HepG2 (cell line): ENCODE measurements around the gene ACADVL. TPM values are rescaled to one million over a fixed set of nuclear protein-coding genes. Genes with fewer than 3 reads are reported as not detected.

ENCODE experiments used
- AGO2 ChIP-seq: fragments of 200-400 bp; formaldehyde crosslinking; optimal IDR thresholded peaks from 2 replicates; pipeline ENCODE3; 2017; ENCODE audit warnings: mild to moderate bottlenecking, low read depth, low read length, moderate library complexity
- CCDC6 ChIP-seq: sonication (generic); formaldehyde crosslinking; IDR thresholded peaks from 2 replicates; pipeline ENCODE4 v1.8.1; 2022; ENCODE audit warnings: mild to moderate bottlenecking, missing genetic modification reagents, moderate library complexity
- FOXA1 ChIP-seq, 2 experiments: fragments of 450-650 bp in 1 of 2; sonication (generic) in 1 of 2; formaldehyde crosslinking in 1 of 2; IDR thresholded peaks; 2 replicates each; pipeline versions ENCODE4 v1.4.0 to v1.6.1; 2016 to 2020; ENCODE audit warnings: missing genetic modification reagents in 1 of 2
- FOXC1 ChIP-seq: sonication (generic); formaldehyde crosslinking; IDR thresholded peaks from 2 replicates; pipeline ENCODE4 v1.8.0; 2022; ENCODE audit warnings: mild to moderate bottlenecking, missing genetic modification reagents, borderline replicate concordance
- GFI1 ChIP-seq: sonication (generic); formaldehyde crosslinking; IDR thresholded peaks from 2 replicates; pipeline ENCODE4 v1.5.0; 2020; ENCODE audit warnings: missing genetic modification reagents, mild to moderate bottlenecking, borderline replicate concordance
- HMGA1 ChIP-seq: sonication (generic); formaldehyde crosslinking; conservative IDR thresholded peaks from 2 replicates; pipeline ENCODE4 v1.4.0; 2020; ENCODE audit warnings: missing genetic modification reagents
- HOXA3 ChIP-seq: sonication (generic); formaldehyde crosslinking; IDR thresholded peaks from 2 replicates; pipeline ENCODE4 v1.5.0; 2020; ENCODE audit warnings: missing genetic modification reagents
- RBFOX2 ChIP-seq: fragments of 200-400 bp; formaldehyde crosslinking; IDR thresholded peaks from 2 replicates; pipeline ENCODE4 v1.6.1; 2017; ENCODE audit warnings: low read depth, mild to moderate bottlenecking, low read length
- THYN1 ChIP-seq: sonication (generic); formaldehyde crosslinking; IDR thresholded peaks from 2 replicates; pipeline ENCODE4 v1.8.1; 2023; ENCODE audit warnings: low read depth, mild to moderate bottlenecking, moderate library complexity, missing genetic modification reagents, borderline replicate concordance
- U2AF1 ChIP-seq: fragments of 200-400 bp; formaldehyde crosslinking; optimal IDR thresholded peaks from 2 replicates; pipeline ENCODE3; 2017; ENCODE audit warnings: mild to moderate bottlenecking, low read depth, low read length
- XRCC5 ChIP-seq: fragments of 200-400 bp; formaldehyde crosslinking; optimal IDR thresholded peaks from 2 replicates; pipeline ENCODE3; 2017; ENCODE audit warnings: mild to moderate bottlenecking, low read length
- ZC3H13 ChIP-seq: sonication (generic); formaldehyde crosslinking; IDR thresholded peaks from 2 replicates; pipeline ENCODE4 v1.8.1; 2023; ENCODE audit warnings: mild to moderate bottlenecking, missing genetic modification reagents, moderate library complexity
- ZNF788 ChIP-seq: sonication (generic); formaldehyde crosslinking; IDR thresholded peaks from 2 replicates; pipeline ENCODE4 v1.5.0; 2020; ENCODE audit warnings: mild to moderate bottlenecking, missing genetic modification reagents, borderline replicate concordance
- ZSCAN21 ChIP-seq: sonication (generic); formaldehyde crosslinking; IDR thresholded peaks from 2 replicates; pipeline ENCODE4 v1.8.0; 2022; ENCODE audit warnings: mild to moderate bottlenecking, missing genetic modification reagents, moderate library complexity, borderline replicate concordance
- polyA plus RNA-seq, 8 experiments: library from polyadenylated mRNA; depleted of rRNA in 3 of 8; stranded (reverse) in 7 of 8; unstranded in 1 of 8; fragments of >200 nt; fragmentation: Illumina TruSeq in 4 of 8; extraction: Trizol in 4 of 8; gene quantifications; 2 replicates each; pipeline versions ENCODE4 v1.2.1 to v1.2.3, GENCODE V29; 2011 to 2016; ENCODE audit warnings: low read depth in 4 of 8, missing spikeins in 1 of 8, mixed read lengths in 1 of 8; ENCODE audit not compliant: insufficient read depth in 1 of 8
- total RNA-seq, 5 experiments: library from RNA; depleted of rRNA; stranded (reverse); fragments of >200 nt; fragmentation: Illumina TruSeq; extraction: Trizol; gene quantifications; 2 replicates each; pipeline ENCODE4 v1.2.3, GENCODE V29; 2016; ENCODE audit warnings: low read depth in 1 of 5
- TF ChIP-seq, protein P1 (sequence below): sonication (generic); formaldehyde crosslinking; IDR thresholded peaks from 2 replicates; pipeline ENCODE4 v1.9.0; 2022; ENCODE audit warnings: missing genetic modification reagents, mild to moderate bottlenecking, borderline replicate concordance
- TF ChIP-seq, protein P2 (sequence below): sonication (generic); formaldehyde crosslinking; IDR thresholded peaks from 2 replicates; pipeline ENCODE4 v1.5.1; 2020; ENCODE audit warnings: mild to moderate bottlenecking, missing genetic modification reagents, borderline replicate concordance
- TF ChIP-seq, protein P3 (sequence below): sonication (generic); formaldehyde crosslinking; IDR thresholded peaks from 2 replicates; pipeline ENCODE4 v1.4.0; 2020; ENCODE audit warnings: mild to moderate bottlenecking, missing genetic modification reagents
- TF ChIP-seq, protein P4 (sequence below): sonication (generic); formaldehyde crosslinking; IDR thresholded peaks from 2 replicates; pipeline ENCODE4 v1.5.1; 2020; ENCODE audit warnings: missing genetic modification reagents, mild to moderate bottlenecking, borderline replicate concordance

The ACADVL gene
- total and polyA plus RNA-seq, 2 of the 13 experiments (the other 11 are each of a cell fraction or from before 2014, with no cell fraction given) = 219 to 412 TPM

DNA sequence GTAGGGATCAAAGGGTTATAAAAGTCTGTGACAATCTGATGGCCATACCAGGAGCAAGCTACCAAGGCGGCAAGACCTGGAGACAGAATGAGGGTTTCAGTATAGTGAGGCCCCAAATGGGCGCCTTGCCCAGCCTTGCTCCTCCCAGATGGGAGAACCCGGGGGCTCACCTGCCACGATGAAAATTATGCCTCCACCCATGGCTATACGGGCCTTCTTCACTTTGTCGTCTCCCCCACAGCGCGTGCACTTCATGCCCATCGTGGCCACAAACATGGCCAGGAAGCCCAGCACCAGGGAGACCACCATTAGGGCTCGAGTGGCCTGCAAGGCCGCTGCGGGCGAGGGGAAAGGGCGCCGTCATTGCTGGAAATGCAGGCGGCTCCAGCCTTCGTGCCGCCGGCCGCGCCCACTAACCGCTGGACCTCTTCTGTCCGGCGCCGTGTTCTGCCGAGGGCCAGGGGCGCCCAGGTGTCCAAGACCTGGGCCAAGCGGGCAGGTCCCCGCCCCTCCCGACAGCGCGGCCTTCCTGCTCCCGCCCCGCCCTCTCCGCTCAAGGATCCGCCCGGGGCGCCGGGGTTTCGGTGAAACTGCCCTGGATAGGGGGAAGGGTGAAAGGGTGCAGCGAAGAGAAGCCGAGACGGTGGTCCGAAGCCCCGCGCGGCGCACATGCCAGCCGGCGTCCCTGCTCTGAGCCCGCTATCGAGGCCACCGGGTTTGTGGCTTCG lies 41.1 kb downstream of the ACADVL start (continued):
- TF ChIP-seq HOXA3 (CRISPR knock-in tag) (no peak), RBFOX2 (peak; percentile 48), CCDC6 (CRISPR knock-in tag) (no peak), FOXC1 (no peak), ZC3H13 (no peak), THYN1 (CRISPR knock-in tag) (no peak), U2AF1 (no peak), AGO2 (peak; percentile 87), FOXA1 (IDR thresholded peaks at IDR 0.05) (no peak), FOXA1 (CRISPR knock-in tag; IDR thresholded peaks at IDR 0.05) (no peak), GFI1 (CRISPR knock-in tag) (no peak), ZSCAN21 (CRISPR knock-in tag) (no peak), HMGA1 (CRISPR knock-in tag) (no peak), ZNF788 (CRISPR knock-in tag) (no peak), XRCC5 (no peak)
- TF ChIP-seq, protein P1, sequence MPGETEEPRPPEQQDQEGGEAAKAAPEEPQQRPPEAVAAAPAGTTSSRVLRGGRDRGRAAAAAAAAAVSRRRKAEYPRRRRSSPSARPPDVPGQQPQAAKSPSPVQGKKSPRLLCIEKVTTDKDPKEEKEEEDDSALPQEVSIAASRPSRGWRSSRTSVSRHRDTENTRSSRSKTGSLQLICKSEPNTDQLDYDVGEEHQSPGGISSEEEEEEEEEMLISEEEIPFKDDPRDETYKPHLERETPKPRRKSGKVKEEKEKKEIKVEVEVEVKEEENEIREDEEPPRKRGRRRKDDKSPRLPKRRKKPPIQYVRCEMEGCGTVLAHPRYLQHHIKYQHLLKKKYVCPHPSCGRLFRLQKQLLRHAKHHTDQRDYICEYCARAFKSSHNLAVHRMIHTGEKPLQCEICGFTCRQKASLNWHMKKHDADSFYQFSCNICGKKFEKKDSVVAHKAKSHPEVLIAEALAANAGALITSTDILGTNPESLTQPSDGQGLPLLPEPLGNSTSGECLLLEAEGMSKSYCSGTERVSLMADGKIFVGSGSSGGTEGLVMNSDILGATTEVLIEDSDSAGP (CRISPR knock-in tag) = no peak
- TF ChIP-seq, protein P2, sequence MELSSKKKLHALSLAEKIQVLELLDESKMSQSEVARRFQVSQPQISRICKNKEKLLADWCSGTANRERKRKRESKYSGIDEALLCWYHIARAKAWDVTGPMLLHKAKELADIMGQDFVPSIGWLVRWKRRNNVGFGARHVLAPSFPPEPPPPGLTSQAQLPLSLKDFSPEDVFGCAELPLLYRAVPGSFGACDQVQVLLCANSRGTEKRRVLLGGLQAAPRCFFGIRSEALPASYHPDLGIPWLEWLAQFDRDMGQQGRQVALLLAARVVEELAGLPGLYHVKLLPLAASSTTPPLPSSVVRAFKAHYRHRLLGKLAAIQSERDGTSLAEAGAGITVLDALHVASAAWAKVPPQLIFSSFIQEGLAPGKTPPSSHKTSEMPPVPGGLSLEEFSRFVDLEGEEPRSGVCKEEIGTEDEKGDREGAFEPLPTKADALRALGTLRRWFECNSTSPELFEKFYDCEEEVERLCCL = no peak
- TF ChIP-seq, protein P3, sequence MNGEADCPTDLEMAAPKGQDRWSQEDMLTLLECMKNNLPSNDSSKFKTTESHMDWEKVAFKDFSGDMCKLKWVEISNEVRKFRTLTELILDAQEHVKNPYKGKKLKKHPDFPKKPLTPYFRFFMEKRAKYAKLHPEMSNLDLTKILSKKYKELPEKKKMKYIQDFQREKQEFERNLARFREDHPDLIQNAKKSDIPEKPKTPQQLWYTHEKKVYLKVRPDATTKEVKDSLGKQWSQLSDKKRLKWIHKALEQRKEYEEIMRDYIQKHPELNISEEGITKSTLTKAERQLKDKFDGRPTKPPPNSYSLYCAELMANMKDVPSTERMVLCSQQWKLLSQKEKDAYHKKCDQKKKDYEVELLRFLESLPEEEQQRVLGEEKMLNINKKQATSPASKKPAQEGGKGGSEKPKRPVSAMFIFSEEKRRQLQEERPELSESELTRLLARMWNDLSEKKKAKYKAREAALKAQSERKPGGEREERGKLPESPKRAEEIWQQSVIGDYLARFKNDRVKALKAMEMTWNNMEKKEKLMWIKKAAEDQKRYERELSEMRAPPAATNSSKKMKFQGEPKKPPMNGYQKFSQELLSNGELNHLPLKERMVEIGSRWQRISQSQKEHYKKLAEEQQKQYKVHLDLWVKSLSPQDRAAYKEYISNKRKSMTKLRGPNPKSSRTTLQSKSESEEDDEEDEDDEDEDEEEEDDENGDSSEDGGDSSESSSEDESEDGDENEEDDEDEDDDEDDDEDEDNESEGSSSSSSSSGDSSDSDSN = no peak
- TF ChIP-seq, protein P4, sequence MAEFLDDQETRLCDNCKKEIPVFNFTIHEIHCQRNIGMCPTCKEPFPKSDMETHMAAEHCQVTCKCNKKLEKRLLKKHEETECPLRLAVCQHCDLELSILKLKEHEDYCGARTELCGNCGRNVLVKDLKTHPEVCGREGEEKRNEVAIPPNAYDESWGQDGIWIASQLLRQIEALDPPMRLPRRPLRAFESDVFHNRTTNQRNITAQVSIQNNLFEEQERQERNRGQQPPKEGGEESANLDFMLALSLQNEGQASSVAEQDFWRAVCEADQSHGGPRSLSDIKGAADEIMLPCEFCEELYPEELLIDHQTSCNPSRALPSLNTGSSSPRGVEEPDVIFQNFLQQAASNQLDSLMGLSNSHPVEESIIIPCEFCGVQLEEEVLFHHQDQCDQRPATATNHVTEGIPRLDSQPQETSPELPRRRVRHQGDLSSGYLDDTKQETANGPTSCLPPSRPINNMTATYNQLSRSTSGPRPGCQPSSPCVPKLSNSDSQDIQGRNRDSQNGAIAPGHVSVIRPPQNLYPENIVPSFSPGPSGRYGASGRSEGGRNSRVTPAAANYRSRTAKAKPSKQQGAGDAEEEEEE (CRISPR knock-in tag) = no peak
